OCI-LY3 (cell line): Measurements from ENCODE around the gene LRRC38.
"Not testable (repeated sequence)": the region's sequence is repeated elsewhere in the genome, so short reads cannot be mapped to it uniquely, and the experiment has no call there.

ENCODE experiments used
- H2AFZ ChIP-seq: fragments of 200-600, 300-600 bp; shearing (Covaris generic); 2 replicates; pipeline ENCODE4 v1.6.0; 2014; ENCODE audit warnings: antibody characterized with exemption, low read depth, low read length
- H3K27ac ChIP-seq: fragments of 200-600, 300-600 bp; sonication (generic); 2 replicates; pipeline ENCODE4 v1.5.1; 2014; ENCODE audit warnings: mild to moderate bottlenecking, low read length, moderate library complexity, mixed read lengths
- H3K27me3 ChIP-seq: fragments of 200-600, 300-600 bp; sonication (generic); 2 replicates; pipeline ENCODE4 v1.6.1; 2014; ENCODE audit warnings: low read depth, low read length, mixed read lengths
- H3K36me3 ChIP-seq: fragments of 200-600, 300-600 bp; sonication (generic); replicated peaks from 2 replicates; pipeline ENCODE3; 2014; ENCODE audit warnings: low read depth, low read length, mixed read lengths
- H3K4me1 ChIP-seq: fragments of 300-600, 200-600 bp; sonication (generic); 2 replicates; pipeline ENCODE4 v1.6.1; 2014; ENCODE audit warnings: low read length, mixed read lengths
- H3K4me2 ChIP-seq: fragments of 200-600, 300-600 bp; sonication (generic); 2 replicates; pipeline ENCODE4 v1.6.1; 2014; ENCODE audit warnings: low read length, mixed read lengths
- H3K4me3 ChIP-seq: fragments of 300-600, 200-600 bp; sonication (generic); 2 replicates; pipeline ENCODE4 v1.5.1; 2014; ENCODE audit warnings: antibody characterized with exemption, mild to moderate bottlenecking, low read length, moderate library complexity
- H3K79me2 ChIP-seq: fragments of 300-600, 200-600 bp; shearing (Covaris generic); 2 replicates; pipeline ENCODE4 v1.6.1; 2014; ENCODE audit warnings: mild to moderate bottlenecking, low read length, mixed read lengths
- H3K9ac ChIP-seq: fragments of 300-600, 200-600 bp; shearing (Covaris generic); 2 replicates; pipeline ENCODE4 v1.6.0; 2014; ENCODE audit warnings: mild to moderate bottlenecking, low read length, moderate library complexity
- H3K9me3 ChIP-seq: fragments of 200-600, 300-600 bp; shearing (Covaris generic); 2 replicates; pipeline ENCODE4 v1.6.1; 2014; ENCODE audit warnings: low read length, mixed read lengths; ENCODE audit not compliant: insufficient read depth
- H4K20me1 ChIP-seq: fragments of 200-600, 300-600 bp; sonication (generic); 2 replicates; pipeline ENCODE4 v1.6.1; 2016; ENCODE audit warnings: low read length, mixed read lengths; ENCODE audit not compliant: insufficient read depth
- EZH2phosphoT487 ChIP-seq: fragments of 200-600 bp; shearing (Covaris generic); IDR thresholded peaks from 2 replicates; pipeline ENCODE4 v1.6.1; 2018; ENCODE audit warnings: antibody characterized with exemption, mixed run types, low read depth
- TF ChIP-seq, protein P1 (sequence below): fragments of 200-600, 300-600 bp; sonication (generic); IDR thresholded peaks from 2 replicates; pipeline ENCODE4 v1.5.1; 2014; ENCODE audit warnings: antibody characterized with exemption, low read length, low read depth

Gene LRRC38

DNA sequence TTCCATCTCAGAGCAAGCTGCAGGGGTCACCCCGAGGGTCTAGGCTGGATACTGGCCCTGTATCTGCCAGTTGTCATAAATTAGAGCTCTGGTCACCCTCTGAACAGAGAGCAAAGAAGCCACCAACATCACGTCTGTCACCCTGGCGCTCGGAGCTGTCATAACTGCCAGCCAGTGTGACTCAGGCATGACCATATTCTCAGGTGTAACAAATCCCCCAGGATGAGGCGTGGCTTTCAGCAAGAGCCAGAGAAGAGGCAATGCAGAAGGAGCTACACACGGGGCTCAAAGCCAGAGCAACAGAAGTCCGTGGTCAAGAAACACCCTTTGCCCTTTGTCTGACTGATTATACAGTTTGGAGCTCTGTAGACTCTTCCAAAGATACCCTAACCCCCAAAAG, 63.6 kb downstream of the LRRC38 start:
- H3K4me1 ChIP-seq: no peaks in the 10 kb centered on the region
- no peaks in the 10 kb centered on the region for H3K36me3 ChIP-seq
- H3K4me2 ChIP-seq: no peak overlapping the region
- TF ChIP-seq, protein P1, sequence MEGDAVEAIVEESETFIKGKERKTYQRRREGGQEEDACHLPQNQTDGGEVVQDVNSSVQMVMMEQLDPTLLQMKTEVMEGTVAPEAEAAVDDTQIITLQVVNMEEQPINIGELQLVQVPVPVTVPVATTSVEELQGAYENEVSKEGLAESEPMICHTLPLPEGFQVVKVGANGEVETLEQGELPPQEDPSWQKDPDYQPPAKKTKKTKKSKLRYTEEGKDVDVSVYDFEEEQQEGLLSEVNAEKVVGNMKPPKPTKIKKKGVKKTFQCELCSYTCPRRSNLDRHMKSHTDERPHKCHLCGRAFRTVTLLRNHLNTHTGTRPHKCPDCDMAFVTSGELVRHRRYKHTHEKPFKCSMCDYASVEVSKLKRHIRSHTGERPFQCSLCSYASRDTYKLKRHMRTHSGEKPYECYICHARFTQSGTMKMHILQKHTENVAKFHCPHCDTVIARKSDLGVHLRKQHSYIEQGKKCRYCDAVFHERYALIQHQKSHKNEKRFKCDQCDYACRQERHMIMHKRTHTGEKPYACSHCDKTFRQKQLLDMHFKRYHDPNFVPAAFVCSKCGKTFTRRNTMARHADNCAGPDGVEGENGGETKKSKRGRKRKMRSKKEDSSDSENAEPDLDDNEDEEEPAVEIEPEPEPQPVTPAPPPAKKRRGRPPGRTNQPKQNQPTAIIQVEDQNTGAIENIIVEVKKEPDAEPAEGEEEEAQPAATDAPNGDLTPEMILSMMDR: no peak
- no peak for TF ChIP-seq EZH2phosphoT487
- no peaks in the 10 kb centered on the region for H3K9me3 ChIP-seq
- no peak overlapping the region for H3K27ac ChIP-seq
- no peak overlapping the region for H3K9ac ChIP-seq
- no peaks in the 10 kb centered on the region for H3K79me2 ChIP-seq
- no peaks in the 10 kb centered on the region for H3K27me3 ChIP-seq
- no peak overlapping the region for H3K4me3 ChIP-seq
- no peaks in the 10 kb centered on the region for H4K20me1 ChIP-seq
- H2AFZ ChIP-seq: no peak overlapping the region

DNA sequence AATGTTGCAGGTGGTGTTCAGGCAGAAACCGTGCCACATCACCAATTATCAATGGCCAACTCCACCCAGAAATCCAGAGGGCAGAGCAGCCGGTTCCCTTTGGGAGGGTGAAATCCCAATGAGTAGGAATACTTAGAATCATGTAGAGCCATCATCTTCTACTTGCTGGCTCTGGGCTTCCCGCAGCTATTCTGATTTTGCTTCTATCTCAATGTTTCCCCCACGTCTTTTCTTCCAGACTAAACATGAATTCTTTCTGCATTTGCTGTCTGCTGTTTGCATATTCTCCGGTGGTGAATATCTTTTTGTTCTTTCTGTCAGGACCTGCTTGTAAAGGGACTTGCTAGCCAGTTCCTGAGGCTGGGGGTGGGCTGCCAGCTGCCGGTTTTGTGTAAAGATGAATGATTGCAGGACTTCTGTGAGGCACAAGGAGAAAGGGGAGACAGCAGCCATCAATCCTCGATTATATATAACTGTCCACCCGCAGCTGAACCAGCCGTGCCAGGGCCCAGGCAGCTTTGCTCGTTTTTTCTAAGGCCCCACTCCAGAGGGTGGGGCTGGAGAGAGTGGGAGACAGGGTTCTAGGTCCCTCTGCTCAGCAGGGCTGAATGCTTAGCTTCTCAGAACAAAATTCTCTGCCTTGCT, 70.3 kb downstream of the LRRC38 start:
- no peaks in the 10 kb centered on the region for H3K79me2 ChIP-seq
- no peaks in the 10 kb centered on the region for H3K9me3 ChIP-seq
- H4K20me1 ChIP-seq: no peaks in the 10 kb centered on the region
- no peaks in the 10 kb centered on the region for H3K27me3 ChIP-seq
- no peak overlapping the region for H2AFZ ChIP-seq
- no peaks in the 10 kb centered on the region for H3K4me1 ChIP-seq
- H3K4me2 ChIP-seq: no peak overlapping the region
- TF ChIP-seq, protein P1: no peak
- TF ChIP-seq EZH2phosphoT487: no peak
- H3K4me3 ChIP-seq: no peak overlapping the region
- no peak overlapping the region for H3K27ac ChIP-seq
- H3K36me3 ChIP-seq: no peaks in the 10 kb centered on the region
- H3K9ac ChIP-seq: no peak overlapping the region

DNA sequence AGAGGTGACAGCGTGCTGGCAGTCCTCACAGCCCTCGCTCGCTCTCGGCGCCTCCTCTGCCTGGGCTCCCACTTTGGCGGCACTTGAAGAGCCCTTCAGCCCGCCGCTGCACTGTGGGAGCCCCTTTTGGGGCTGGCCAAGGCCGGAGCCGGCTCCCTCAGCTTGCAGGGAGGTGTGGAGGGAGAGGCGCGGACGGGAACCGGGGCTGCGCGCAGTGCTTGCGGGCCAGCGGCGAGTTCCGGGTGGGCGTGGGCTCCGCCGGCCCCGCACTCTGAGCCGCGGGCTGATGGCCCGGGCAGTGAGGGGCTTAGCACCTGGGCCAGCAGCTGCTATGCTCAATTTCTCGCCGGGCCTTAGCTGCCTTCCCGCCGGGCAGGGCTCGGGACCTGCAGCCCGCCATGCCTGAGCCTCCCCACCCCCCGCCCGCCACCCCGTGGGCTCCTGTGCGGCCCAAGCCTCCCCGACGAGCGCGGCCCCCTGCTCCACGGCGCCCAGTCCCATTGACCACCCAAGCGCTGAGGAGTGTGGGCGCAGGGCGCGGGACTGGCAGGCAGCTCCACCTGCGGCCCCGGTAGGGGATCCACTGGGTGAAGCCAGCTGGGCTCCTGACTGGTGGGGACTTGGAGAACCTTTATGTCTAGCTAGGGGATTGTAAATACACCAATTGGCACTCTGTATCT, 74.6 kb downstream of the LRRC38 start:
- H3K9me3 ChIP-seq, H3K27ac ChIP-seq, H3K4me2 ChIP-seq, H3K4me3 ChIP-seq, H3K9ac ChIP-seq, H3K79me2 ChIP-seq, H4K20me1 ChIP-seq, H2AFZ ChIP-seq, H3K27me3 ChIP-seq, H3K36me3 ChIP-seq, H3K4me1 ChIP-seq: not testable (repeated sequence)

DNA sequence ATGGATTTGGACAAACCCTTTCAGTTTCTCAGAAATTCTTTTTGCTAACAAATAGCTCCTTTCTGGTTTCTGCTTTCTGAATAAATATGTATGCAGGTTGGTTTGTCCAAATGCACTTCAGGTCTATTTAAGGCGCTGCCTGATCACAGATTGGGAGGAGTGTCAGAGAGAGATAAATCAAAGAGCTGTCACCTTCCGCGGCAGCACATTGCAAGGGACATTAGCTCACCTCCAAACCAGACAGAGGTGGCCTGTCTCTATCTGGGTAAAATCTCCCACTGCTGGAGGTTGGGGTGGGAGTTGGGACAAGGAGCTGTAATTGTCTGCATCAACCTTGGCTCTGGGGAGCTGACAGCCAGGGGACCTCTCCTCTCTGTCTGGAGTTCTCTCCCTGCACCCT, 78.3 kb downstream of the LRRC38 start:
- Histone ChIP-seq H4K20me1 (no peaks in the 10 kb centered on the region), H3K4me3 (no peak overlapping the region), H3K9me3 (no peaks in the 10 kb centered on the region), H3K9ac (no peak overlapping the region), H3K4me2 (no peak overlapping the region), H3K27me3 (no peaks in the 10 kb centered on the region), H3K4me1 (no peaks in the 10 kb centered on the region), H2AFZ (no peak overlapping the region), H3K79me2 (no peaks in the 10 kb centered on the region), H3K36me3 (no peaks in the 10 kb centered on the region), H3K27ac (no peak overlapping the region)
- TF ChIP-seq EZH2phosphoT487: no peak
- TF ChIP-seq, protein P1: no peak

DNA sequence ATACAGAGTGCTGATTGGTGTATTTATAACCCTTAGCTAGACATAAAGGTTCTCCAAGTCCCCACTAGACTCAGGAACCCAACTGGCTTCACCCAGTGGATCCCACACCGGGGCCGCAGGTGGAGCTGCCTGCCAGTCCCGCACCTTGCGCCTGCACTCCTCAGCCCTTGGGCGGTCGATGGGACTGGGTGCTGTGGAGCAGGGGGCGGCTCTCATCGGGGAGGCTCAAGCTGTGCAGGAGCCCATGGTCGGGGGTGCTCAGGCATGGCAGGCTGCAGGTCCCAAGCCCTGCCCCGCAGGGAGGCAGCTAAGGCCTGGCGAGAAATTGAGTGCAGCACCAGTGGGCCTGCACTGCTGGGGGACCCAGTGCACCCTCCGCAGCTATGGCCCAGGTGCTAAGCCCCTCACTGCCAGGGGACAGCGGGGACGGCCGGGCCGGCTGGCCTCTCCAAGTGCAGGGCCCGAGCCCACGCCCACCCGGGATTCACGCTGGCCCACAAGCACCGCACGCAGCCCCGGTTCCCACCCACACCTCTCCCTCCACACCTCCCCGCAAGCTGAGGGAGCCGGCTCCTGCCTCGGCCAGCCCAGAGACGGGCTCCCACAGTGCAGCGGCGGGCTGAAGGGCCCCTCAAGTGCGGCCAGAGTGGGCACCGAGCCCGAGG, 80.0 kb downstream of the LRRC38 start:
- H3K79me2 ChIP-seq, H3K27ac ChIP-seq, H3K27me3 ChIP-seq: not testable (repeated sequence)

More for the DNA sequence above, 80.0 kb downstream of the LRRC38 start:
- not testable (repeated sequence) for H3K9ac ChIP-seq, H2AFZ ChIP-seq, H3K4me1 ChIP-seq, H4K20me1 ChIP-seq, H3K9me3 ChIP-seq, H3K36me3 ChIP-seq, H3K4me3 ChIP-seq, H3K4me2 ChIP-seq
